GM18861 (cell line): Measurements from ENCODE around the gene MICU2.
A peak's percentile ranks its signal among the peaks of the same experiment; 100 is the strongest.

Experiments
- ATAC-seq: cut with Tn5 transposase; IDR thresholded peaks from one replicate; pipeline ENCODE4 v1.9.1; 2021; ENCODE audit not compliant: unreplicated experiment

Gene MICU2

GRCh38 chr13:21603531-21604448 is at the start of gene MICU2:
MICU2 (minus strand) TSS chr13:21604170; CDS start chr13:21604148, 22 bp downstream.
- ATAC-seq = peak; percentile 88

GRCh38 chr13:21641629-21642028 is 37.7 kb upstream of the MICU2 start:
- no peak for ATAC-seq

GRCh38 chr13:21639561-21639960 is 35.6 kb upstream of the MICU2 start:
- ATAC-seq = no peak

- peak; percentile 58 for ATAC-seq
Measured at GRCh38 chr13:21638319-21639282, 34.6 kb upstream of the MICU2 start.

- no peak for ATAC-seq
Measured at GRCh38 chr13:21637296-21637695, 33.3 kb upstream of the MICU2 start.

- ATAC-seq = no peak
Measured at GRCh38 chr13:21636656-21637055, 32.7 kb upstream of the MICU2 start.

GRCh38 chr13:21632196-21632595 is 28.2 kb upstream of the MICU2 start:
- ATAC-seq = no peak

GRCh38 chr13:21625366-21625765 is 21.4 kb upstream of the MICU2 start:
- no peak for ATAC-seq

- no peak for ATAC-seq
Measured at GRCh38 chr13:21620861-21621260, 16.9 kb upstream of the MICU2 start.

- ATAC-seq = no peak
Measured at GRCh38 chr13:21619633-21620220, 15.8 kb upstream of the MICU2 start.

GRCh38 chr13:21616880-21617279 is 12.9 kb upstream of the MICU2 start:
- ATAC-seq = no peak

- ATAC-seq = peak; percentile 60
Measured at GRCh38 chr13:21616205-21616866, 12.4 kb upstream of the MICU2 start.

- ATAC-seq = no peak
Measured at GRCh38 chr13:21615427-21615826, 11.5 kb upstream of the MICU2 start.

GRCh38 chr13:21613791-21614190 is 9.8 kb upstream of the MICU2 start:
- no peak for ATAC-seq

GRCh38 chr13:21611385-21611784 is 7.4 kb upstream of the MICU2 start:
- no peak for ATAC-seq

- ATAC-seq = no peak
Measured at GRCh38 chr13:21610687-21611086, 6.7 kb upstream of the MICU2 start.

- no peak for ATAC-seq
Measured at GRCh38 chr13:21608961-21609360, 5.0 kb upstream of the MICU2 start.

- ATAC-seq = no peak
Measured at GRCh38 chr13:21606796-21607195, 2.8 kb upstream of the MICU2 start.

GRCh38 chr13:21606251-21606650 is 2.3 kb upstream of the MICU2 start:
- ATAC-seq = no peak

- no peak for ATAC-seq
Measured at GRCh38 chr13:21596722-21597121, 7.2 kb downstream of the MICU2 start.

- no peak for ATAC-seq
Measured at GRCh38 chr13:21595546-21595822, 8.5 kb downstream of the MICU2 start.
